Middle frontal gyrus (tissue), 1 donor: ENCODE results near the gene CATSPER1.

Experiments
- DNase-seq: peaks from one replicate; pipeline ENCODE4 v3.0.0-alpha.2; 2015; ENCODE audit warnings: low spot score; ENCODE audit errors: extremely low spot score

Gene CATSPER1

GRCh38 chr11:65972116-65972515 lies 54.2 kb downstream of the CATSPER1 start:
- no peak for DNase-seq

DNA sequence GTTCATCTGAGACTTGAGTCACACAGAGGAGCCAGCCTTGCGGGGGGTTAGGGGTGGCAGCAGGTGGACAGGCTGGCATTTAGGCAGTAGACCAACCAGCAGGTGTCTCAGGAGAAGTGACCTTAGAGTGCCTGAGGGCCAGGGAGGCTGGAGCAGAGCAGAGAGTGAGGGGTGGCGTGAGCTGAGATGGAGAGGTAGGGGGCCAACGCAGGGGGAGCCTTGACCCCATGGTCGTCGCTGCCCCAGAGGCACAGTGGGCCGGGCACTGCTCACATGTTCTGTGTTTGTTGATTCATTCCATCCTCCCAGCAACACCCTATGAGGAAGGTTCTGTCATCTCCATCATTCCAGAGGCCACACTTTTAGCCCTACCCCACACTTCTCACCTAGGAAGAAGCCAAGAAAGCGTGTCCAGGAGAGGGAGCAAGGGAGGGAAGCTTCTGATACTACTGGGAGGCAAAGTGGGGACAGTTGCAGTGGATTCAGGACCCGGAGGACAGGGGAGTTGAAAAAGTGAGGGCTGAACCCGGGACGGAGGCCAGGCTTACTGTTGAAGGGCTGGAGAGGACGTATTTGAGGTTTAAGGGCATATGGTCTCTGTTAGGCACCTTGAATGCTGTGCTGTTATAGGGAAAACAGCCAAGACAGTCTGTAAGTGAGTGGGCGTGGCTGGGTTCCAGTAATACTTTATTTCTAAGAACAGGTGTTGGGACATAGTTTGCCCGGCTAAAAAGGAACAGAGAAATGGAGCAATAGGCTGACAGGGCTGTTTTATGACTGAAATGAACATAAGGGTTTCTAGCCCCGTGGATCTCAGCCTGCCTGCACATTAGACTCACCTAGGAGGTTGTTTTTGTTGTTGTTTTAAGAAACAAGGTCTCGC lies 57.4 kb downstream of the CATSPER1 start:
- DNase-seq: no peak

DNA sequence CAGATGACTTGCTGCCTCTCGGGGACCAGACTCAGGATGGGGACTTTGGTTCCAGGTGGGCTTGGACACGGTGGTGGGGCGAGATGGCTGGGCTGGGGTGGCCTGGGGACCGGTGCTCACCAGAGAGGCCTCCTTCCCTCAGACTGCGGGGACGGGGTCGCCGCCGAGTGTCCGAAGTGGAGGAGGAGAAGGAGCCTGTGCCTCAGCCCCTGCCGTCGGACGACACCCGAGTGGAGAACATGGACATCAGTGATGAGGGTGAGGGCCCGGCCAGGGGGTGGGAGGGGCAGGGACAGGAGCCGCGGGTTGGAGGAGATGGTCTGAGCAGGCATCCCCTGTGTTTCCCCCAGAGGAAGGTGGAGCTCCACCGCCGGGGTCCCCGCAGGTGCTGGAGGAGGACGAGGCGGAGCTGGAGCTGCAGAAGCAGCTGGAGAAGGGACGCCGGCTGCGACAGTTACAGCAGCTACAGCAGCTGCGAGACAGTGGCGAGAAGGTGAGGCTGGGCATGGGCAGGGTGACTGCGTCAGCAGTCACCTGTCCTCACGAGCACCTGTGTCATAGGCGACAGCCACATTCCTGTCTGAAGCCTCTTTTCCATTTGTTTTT lies 58.8 kb downstream of the CATSPER1 start:
- no peak for DNase-seq
